Amniotic stem cell (primary cell): ENCODE measurements around the gene SEPSECS.

Source experiments
- DNase-seq: peaks from one replicate; lab custom pipeline; 2025; lab: John Stamatoyannopoulos, UW

The SEPSECS gene

DNA sequence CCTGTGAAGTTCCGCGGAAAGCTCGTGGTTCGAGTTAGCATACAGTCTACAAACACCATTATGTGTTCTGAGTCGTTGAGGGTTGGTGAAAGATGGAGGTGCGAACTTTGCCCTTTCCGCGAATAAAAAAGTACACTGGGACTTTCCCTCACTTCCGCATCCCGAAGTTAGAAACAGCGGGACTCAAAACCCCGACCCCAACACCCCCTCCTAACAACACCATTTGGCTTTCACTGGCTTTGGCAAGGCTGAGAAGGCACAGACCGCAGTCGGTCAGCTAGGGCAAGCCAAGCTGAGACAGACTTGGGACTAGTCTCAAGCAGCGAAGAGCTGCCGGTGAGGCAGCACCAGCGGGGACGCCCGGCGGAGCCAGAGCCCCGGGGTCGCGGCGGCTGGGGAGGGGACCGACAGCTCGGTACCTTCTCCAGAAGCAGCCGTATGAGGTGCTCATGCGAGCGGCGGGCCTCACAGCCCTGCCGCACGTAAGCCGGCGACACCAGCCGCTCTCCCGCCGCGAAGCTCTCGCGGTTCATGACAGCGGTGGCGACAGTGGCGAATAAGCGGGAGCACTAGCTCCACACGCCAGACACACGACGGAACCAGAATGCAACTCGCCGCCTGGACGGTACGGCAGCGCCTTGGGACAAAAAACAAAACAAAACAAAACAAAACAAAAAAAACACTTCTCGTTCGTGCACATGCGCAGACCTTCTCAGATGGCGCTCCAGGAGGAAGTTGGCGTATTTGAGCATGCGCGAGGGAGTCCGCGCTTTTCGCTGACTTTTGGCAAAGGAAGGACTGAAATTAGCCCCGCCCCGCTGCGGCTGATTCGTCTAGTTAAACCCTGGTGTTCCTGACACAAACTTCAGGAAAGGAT, at the start of gene SEPSECS:
SEPSECS (minus strand) TSS at position 613 of the 877 bp plus-strand sequence; CDS start at position 533, 80 bp downstream.
- peak; percentile 95 for DNase-seq

DNA sequence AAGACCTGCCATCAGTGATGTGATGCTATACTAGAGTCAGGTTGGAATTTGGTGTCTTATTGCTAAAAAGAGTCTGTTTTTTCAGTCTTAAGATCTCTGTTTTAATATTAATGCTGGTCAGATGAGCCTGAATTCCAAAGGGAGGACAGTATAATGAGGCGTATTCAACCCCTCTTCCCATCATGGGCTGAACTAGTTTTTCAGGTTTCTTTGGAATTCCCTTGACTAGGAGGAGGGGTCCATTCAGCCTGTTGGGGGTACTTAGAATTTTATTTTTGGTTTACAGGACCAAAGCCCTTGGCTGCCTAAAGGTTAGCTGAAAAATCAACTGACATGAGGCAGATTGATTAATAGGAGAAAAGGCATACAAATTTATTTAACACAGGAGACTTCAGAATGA, 49.5 kb upstream of the SEPSECS start:
- DNase-seq: no peak

DNA sequence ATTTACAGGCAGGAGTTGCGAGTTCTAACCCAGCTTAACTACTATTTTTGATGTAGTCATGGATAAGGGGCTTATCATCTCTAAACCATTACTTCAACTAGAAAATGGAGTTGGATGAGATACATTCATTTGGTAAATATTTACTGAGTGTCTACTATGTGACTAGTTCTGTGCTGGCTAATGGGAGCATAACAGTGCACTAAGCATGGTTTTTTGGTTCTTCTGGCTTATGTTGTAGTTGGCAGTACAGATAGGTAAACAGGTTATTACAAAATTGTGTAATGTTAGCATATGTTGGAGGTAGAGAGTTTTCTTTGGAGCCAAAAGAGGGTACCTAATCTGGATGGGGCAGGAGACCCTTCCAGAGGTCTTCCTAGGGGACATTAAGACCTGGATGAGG, 47.7 kb upstream of the SEPSECS start:
- DNase-seq: no peak

DNA sequence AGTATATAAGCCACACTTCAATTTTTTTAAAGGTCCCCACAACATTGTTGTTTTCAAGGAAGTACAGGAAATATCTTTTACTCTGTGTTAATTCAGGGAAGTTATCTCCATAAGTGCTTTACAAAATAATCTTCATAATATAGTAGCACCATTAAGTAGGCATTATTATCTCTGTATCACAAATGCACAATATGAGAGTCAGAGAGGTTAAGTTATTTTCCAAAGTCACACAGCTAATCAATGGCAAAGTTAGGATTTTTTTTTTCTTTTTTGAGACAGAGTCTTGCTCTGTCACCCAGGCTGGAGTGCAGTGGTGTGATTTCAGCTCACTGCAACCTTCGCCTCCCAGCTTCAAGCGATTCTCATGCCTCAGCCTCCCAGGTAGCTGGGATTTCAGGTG, 38.5 kb upstream of the SEPSECS start:
- no peak for DNase-seq

DNA sequence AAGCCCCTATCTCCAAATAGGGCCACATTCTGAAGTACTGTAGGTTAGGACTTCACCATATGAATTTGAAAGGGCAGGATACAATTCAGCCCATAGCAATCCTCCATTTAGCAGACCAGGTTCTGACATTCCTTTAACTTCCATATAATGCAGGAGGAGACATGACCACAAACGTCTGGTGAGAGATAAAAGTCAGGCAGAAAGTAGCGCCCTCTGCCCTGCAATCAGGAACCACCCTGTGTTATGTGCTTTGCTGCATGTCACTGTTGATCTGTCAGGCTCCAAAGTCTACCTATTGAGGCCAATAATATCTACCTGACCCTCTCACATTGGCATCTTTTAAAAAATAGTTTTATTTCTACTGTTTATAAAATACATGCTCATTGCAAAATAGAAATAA, 30.2 kb upstream of the SEPSECS start:
- DNase-seq: no peak

DNA sequence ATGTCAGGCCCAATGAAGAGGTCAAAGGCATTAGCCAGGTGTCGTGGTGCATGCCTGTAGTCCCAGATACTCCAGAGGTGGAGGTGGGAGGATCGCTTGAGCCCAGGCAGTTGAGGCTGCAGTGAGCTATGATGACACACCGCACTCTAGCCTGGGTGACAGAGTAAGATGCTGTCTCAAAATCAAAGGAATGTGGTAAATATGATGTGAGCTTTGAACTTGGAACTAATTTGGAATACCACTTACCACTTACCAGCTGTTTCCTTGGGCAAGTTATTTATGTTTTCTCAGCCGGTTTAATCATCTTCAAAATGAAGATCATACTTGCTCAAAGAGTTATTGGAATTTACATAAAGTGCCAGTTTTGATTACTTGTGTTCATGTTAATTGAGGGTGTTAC, 23.8 kb upstream of the SEPSECS start:
- no peak for DNase-seq

DNA sequence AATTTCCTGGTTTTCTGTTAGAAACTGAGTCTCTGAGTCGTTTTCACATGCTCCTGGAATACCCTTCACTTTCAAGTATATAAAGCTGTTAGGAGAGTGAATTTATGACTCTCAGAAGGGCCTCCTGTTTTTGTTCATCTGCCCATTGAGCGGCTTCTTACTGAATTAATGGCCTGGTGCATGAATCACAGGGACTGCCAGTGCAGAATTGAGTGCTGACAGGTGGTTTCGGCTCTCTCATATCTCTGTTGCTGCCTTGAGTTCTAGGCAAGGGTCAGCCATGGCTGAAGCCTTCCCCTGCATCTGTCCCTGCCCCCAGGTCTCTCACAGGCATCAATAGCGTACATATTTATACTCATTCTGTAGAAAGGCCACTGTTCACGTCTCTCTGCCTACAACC, 22.7 kb upstream of the SEPSECS start:
- DNase-seq: no peak

DNA sequence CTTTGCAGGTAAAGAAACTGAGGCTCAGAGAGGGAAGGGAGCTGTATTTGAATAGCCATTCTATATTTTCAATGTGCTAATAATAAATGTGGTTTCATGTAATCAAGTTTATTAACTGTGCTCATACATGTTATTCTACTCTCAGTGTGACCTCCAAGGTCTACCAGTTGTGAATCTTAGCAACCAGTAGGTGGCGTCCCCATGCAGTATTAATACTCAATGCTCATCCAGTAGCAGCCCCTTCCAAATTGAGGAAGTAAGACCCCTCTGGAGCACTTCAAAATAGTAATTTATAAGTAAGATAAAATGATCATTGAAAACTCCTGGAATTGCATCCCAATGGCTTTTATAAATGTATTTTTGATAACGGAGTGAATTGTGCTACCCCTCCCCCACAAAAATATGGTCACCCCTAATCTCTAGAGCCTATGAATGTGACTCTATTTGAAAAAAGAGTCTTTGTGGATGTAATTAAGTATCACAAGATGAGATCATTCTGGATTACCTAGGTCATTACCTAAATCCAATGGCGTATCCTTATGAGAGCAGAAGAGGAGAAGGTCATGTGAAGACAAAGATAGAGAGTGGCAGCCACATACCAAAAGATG, 20.4 kb upstream of the SEPSECS start:
- DNase-seq: no peak

DNA sequence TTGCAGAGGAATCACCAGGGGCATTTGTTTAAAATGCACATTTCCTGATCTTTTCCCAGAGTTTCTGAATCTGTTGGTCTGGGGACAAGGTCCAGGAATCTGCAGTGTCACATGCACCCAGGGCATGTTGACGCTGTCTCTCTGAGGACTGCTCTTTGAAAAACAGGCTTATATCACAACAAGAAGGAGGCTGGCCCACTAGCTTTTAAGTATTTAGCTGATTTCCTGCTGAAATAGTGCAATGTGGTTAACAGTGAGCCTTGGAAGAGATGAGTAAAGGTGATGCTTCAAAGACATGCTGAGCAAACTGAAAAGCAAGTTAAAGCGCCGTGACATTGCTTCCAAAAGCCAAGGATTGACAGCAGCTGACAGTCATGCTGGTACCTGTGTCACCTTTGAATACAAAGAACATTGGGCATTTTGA, 18.6 kb upstream of the SEPSECS start:
- no peak for DNase-seq

DNA sequence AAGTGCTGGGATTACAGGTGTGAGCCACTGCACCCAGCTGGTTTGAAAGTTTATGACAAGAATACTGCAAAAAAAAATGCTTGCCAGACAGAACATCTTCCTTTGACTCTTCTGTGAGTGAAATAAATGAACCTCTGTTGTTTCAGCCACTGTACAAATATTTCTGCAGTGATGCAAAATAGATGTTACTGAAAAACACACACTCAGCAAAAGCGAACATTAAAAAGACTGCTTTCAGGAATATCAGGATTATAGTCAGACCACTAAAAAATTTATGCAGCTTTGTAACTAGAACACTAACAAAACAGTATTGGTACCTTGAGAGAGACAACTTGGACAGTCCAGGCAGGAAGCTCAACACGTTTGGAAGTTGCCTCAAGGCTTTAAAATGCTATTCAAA, 16.9 kb upstream of the SEPSECS start:
- no peak for DNase-seq

DNA sequence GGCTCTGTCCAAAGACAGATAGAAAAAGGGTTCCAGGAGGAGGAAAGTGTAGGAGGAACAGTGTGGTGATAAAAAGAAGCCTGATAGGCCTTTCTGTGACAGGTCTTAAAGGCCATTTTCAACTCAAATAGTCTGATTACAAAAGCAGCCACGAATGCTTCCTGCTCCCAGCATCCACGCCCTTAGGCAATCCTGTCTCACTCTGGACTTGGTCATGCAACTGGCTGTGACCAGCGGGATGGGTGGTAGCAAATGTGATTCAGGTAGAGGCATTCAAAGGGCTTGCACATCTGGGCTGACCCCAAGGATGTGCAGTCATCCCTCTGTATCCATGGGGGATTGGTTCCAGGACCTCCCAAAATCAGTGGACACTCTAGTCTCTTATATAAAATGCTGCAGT, 14.4 kb upstream of the SEPSECS start:
- no peak for DNase-seq

DNA sequence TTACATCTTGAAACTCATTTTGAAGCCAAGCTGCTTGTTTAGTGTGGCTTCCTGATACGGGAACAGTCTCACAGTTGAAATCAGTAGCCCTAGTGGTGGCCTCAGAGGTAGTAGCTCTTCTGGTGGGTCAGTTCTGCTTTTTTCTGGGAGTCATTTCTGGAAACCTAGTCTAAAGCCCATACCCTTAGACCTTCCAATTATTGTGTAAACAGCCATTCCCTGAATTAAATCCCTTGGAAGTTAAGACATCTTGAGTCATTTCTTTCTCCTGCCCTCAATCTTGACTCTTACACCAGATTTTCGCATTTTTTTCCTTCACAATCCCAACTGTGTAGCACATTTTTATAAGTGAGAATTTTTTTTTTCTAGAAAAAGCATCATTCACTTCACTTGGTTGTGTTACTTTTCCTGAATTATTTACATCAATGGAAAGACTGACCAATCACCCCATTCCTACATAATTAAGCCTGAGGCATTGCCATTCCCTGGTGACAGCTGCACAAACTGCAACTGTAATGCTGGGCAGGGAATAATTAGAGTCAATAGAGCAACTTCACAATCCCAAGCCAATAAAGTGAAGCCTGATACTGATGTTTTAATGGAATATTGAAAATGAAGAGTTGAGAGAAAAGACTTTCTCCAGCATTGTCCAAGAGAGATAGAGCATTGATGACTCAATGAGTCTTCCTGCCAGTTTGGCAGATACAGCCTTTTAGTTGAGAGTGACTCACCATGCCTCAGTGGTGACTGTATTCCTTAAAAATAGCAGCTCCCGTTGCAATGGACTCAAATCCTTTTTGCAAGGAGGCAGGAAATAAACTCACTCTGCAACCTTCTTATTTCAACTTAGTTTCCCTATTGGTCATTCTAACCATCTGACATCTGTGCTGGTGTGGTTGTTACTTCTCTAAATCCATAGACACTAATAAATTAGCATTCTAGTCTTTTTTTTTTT, 13.0 kb upstream of the SEPSECS start:
- peak; percentile 96 for DNase-seq

DNA sequence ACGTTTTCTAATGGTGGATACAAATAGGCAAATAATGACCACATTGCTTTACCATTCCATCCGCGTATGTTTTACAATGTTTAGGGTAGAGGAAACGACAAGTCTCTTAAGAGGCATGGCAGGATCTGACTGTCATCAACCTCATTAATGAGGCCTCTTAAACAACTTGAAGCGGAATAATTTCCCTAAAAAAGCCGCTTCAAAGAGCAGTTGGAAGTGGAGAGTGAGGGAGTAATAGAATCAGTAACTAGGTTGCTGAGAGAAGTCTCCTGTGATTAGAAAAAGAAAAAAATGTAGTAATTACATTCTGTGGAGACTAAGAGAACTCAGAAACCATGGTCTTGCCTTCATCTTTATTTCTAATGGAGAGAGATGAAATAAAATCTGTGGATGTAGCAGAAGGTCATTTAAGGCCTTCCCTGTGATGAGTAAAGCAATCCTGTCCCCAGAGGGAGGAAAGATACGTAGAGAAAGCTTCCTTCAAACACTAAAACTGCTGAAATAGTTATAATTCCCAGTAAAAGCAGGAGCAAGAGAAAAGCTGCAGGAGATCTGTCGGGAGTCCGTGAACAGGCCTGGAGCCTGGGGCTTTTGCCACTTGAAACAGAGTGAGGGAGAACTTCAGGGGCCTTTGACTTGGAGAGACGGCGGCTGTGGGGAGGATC, 11.1 kb upstream of the SEPSECS start:
- DNase-seq: no peak

DNA sequence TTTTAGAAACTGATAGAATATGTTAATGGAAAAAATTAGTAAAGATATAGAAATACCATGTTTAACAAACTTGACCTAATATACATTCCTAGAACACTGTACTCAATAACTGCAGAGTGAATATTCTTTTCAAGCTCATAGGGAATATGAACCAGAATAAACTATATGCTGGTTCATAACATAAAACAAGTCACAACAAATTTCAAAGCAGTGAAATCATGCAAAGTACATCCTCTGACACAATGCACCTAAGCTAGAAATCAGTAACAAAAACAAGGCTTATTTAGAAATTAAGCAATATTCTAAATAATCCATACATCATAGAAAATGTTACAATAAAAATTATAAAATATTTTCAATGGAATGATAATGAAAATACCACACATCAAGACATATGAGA, 9.2 kb upstream of the SEPSECS start:
- DNase-seq: no peak

DNA sequence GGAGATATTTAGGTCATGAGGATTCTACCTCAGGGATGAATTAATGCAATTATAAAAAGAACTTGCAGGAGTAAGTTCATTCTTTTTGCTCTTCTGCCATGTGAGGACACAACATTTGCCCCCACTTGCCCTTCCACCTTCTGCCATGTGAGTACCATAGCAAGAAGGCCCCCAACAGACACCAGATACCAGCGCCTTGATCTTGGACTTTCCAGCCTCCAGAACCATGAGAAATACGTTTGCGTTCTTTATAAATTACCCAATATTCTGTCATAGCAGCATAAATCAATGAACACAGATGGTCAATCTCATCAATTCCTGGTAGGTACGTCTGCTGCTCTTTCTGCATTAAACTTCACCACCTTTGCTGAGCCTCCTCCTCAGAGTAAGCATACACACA, 5.7 kb upstream of the SEPSECS start:
- DNase-seq: no peak

DNA sequence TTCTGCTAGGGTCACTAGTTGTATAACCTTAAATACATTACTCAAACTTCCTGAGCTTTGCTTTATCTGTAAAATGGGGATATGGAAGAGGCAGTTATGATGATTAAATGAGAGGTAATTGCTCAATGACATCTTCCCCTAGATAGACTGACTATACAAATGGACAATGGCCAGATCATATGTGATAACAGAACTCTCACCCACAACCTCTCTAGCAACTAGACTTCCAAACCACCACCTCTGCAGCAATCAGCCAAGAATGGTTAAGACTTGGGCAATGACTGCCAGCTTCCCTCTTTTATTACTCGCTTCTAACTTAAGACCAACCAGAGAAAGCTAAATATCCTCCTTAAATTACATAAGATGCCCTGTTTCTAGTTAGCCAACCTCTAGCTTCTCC, 2.9 kb upstream of the SEPSECS start:
- no peak for DNase-seq

DNA sequence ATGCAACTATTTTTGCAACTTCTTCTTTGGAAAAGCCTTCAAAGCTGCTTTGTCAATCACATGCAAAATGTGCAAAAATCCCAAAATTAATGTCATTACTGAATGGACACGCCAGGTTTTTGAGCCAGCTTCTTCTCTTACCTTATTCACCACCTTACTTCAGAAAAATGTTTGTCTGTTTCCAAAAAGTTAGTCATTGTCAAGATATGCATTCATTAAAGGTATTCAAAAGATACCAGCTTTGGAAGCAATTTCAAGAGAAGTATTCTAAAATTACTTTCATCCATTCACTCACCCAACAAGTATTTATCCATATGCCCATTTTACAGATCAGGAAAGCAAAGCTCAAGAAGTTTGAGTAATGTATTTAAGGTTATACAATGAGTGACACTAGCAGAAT, 2.3 kb upstream of the SEPSECS start:
- DNase-seq: no peak

DNA sequence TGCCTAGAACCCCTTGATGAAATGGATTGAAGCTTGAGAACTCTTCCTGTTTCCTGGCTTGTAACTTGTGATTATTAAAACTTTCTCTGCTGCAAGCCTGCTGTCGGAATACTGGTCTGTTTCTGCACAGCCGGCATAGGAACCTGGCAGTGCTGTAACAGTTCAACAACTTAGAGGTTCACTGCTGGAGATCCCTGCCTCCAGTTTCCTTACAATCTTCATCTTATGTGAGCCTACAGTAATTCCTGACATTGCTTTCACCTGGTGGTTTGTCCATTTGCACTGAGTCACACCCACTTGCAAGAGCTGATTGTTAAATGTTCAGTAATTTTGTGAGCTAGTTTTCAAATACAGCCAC, 1.3 kb upstream of the SEPSECS start:
- no peak for DNase-seq

DNA sequence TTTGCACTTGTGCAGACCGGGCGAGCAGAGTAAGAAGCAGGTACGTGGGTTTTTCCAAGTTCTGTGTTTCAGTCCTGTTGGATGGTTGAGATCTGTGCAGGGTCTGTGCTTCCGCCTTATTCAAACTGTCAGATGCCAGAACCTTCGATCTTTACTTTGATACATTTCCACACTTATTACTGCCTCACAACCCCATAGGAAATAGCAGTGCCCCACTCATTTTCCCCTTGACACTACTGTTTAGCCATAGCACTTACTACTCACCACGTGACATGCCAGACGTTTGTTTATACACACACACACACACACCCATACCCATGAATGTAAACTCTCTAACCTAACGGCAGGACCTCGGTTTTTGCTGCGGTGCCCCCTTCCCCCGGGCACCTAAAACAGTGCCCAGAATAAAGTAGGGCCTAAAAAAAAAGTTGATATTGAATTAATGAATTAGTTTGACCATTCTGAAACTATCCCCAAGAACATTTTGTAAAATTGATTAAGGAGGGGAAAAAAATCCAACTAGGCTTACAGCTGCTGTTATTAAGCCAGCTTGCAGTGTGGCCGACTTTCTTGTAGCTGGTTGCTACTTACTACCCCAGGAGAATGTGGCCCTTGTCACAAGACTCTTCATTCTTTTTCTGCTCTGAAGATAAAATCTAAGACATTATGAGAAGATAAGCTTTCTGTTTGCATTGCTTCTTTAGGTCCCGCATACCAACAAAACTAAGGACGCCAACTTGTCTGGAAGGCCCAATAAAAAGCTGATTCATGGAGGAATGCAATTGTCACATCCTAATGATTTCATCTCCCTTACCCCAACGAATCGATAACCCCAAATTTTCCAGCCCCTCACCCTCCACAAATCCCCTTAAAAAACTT, 704 bp upstream of the SEPSECS start:
- no peak for DNase-seq

DNA sequence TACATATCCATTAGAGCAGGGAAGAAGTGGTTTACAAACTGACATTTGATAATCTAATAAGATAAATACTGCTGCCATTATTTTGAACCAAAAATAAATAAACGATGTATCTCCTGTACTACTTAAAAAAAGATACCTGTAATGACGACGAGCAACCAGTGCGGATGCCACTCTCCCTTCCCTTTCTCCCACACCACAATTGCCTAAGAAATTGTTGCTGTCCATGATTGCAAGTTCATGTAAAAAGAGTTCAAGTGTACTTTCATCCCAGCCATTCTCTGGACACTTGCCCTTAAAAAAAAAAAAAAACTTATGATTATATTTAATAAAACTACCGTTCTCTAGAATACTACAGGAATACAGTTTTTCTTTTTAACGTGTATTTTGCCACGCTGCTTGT, 1.4 kb downstream of the SEPSECS start:
- DNase-seq: no peak

DNA sequence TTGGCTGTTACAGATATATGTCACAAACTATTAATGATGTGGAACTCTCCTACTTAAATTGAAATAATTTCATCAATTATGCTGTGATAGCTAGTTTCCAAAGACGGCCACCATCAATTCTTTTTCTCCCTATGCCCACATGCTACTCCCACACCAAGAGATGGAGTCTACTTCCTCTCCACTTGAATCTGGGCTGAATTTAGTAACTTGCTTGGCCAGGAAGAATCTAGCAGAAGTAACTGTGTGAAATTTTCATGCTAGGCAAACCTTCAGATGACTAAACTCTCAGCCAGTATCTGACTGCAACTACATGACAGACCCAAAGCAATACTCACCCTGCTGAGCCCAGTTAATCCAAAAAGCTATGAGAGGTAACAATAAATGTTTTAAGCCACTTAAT, 3.2 kb downstream of the SEPSECS start:
- DNase-seq: no peak
